Fibroblast of peridontal ligament (primary cell): Measurements from ENCODE around the gene CEACAM7.

Experiments
- DNase-seq: peaks from one replicate; pipeline ENCODE4 v3.0.0-alpha.2; 2010; ENCODE audit errors: extremely low read depth

The CEACAM7 gene

GRCh38 chr19:41700381-41701195, 12.5 kb upstream of the CEACAM7 start:
- DNase-seq, result no peak

GRCh38 chr19:41699968-41700323, 11.9 kb upstream of the CEACAM7 start:
- no peak for DNase-seq

- no peak for DNase-seq
These were observed 11.3 kb upstream of the CEACAM7 start for GRCh38 chr19:41699231-41699967.

GRCh38 chr19:41698746-41699230, 10.7 kb upstream of the CEACAM7 start:
- DNase-seq, result no peak

GRCh38 chr19:41697198-41697855, 9.3 kb upstream of the CEACAM7 start:
- DNase-seq, result no peak

GRCh38 chr19:41696402-41697197, 8.5 kb upstream of the CEACAM7 start:
- no peak for DNase-seq

- DNase-seq, result no peak
These were observed 7.7 kb upstream of the CEACAM7 start for GRCh38 chr19:41695745-41696144.

- no peak for DNase-seq
These were observed 7.0 kb upstream of the CEACAM7 start for GRCh38 chr19:41694831-41695635.

- no peak for DNase-seq
These were observed 6.1 kb upstream of the CEACAM7 start for GRCh38 chr19:41694196-41694595.

- DNase-seq, result no peak
These were observed 3.3 kb upstream of the CEACAM7 start for GRCh38 chr19:41691268-41691970.

GRCh38 chr19:41690801-41691065, 2.7 kb upstream of the CEACAM7 start:
- DNase-seq, result no peak

- DNase-seq, result no peak
These were observed 2.1 kb upstream of the CEACAM7 start for GRCh38 chr19:41689993-41690800.

- no peak for DNase-seq
These were observed 617 bp upstream of the CEACAM7 start for GRCh38 chr19:41688687-41689086.

- DNase-seq, result no peak
These were observed 651 bp downstream of the CEACAM7 start for GRCh38 chr19:41687419-41687818.

- DNase-seq, result no peak
These were observed 5.6 kb downstream of the CEACAM7 start for GRCh38 chr19:41682437-41682836.

GRCh38 chr19:41671486-41671885, 16.6 kb downstream of the CEACAM7 start:
- DNase-seq, result no peak

- DNase-seq, result no peak
These were observed 17.3 kb downstream of the CEACAM7 start for GRCh38 chr19:41670755-41671154.

- DNase-seq, result no peak
These were observed 19.8 kb downstream of the CEACAM7 start for GRCh38 chr19:41668315-41668714.

- DNase-seq, result no peak
These were observed 22.0 kb downstream of the CEACAM7 start for GRCh38 chr19:41666075-41666474.

GRCh38 chr19:41657157-41657556, 30.9 kb downstream of the CEACAM7 start:
- no peak for DNase-seq
